ENCODE measurements around the gene WWP2.
"Not testable (repeated sequence)": the region's sequence is repeated elsewhere in the genome, so short reads cannot be mapped to it uniquely, and the experiment has no call there.

Gene WWP2

GRCh38 chr16:69833357-69834282, 71.5 kb downstream of the WWP2 start:
- peak; percentile 56 for DNase-seq

DNA sequence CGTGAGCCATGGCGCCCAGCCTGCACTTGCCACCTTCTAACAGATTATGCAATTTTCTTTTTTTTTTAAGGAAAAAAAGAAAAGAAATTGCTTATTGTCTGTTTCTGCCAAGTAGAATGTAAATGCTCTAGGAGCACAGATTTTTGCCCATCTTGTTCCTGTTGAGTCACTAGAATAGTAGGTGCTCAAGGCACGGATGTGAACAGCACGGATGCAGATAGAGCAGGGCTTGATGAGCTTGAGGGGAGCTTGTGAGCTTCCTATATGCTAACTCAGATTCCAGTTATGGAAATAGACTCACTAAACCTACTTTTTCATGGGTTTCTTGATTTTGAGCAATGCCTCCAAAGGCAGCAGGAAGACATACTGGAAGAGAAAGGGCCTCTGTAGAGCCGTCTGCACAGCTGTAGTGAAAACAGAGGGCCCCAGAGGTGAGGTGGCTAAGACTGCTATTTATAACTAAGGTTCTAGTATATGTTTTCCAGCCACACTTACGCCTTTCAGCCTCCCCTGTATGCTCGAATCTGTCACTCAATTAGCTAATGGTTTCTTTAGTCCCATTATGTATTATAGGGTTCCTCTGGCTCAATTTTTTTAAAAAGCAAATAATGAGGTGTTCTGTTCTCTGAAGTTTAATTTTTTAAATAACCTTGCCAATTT, 72.8 kb downstream of the WWP2 start:
- DNase-seq = no peak

DNA sequence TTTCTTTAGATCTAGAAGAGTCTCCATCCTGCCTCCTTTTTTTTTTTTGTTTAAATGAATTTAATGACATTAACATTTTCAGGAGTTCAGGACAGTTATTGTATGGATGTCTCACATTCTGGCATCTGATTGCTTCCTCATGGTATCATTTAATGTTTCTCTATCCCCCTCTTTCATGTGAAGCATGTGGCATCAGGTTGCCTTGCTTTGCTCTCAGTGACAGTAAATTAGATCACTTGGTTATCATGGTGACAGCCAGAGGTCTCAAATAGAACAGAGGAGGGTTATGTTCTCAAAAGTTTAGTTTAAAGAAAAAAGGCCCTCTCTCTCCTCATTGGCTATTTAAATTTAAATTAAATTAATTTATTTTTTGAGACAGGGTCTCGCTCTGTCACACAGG, 74.1 kb downstream of the WWP2 start:
- DNase-seq = no peak

- no peak for DNase-seq
These were observed 75.2 kb downstream of the WWP2 start for GRCh38 chr16:69837380-69837779.

DNA sequence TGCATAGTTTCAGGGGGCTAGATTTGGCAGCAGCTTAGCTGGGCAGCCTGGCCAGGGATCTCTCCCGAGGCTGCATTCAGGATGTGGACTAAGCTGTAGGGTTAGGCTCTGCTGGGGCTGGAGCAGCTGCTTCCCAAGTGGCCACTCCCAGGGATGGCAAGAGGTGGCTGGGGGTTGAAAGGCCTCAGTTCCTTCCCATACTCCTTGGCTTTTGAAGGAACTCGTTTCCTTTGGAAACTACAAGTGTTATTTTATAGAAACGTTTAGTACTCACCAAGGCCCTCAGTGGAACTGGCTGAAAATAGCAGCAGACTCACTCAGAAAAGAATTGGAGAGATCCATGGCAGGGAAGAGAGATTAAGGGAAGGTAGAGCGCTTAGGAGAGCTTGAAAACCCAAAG, 76.4 kb downstream of the WWP2 start:
- no peak for DNase-seq

- DNase-seq = no peak
These were observed 77.1 kb downstream of the WWP2 start for GRCh38 chr16:69839240-69839688.

GRCh38 chr16:69839798-69840409, 77.8 kb downstream of the WWP2 start:
- DNase-seq = peak; percentile 93

DNA sequence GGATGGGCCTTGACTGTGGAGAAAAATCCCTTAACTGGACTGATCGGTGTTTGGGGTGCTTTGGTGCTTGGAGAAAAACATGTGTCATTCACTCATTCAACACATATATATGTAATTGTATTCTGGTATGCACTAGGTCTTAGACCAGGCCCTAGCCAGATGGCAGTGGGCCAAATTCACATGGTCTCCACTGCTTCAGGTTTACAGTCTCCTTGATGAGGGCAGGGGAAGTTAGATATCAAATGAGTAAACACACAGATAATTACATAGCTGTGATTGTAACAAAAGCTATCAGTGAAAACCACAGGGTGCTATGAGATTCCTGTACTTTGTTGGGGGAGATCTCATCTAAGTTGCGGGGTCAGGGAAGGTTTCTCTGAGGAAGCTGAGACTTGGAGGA, 78.8 kb downstream of the WWP2 start:
- no peak for DNase-seq

DNA sequence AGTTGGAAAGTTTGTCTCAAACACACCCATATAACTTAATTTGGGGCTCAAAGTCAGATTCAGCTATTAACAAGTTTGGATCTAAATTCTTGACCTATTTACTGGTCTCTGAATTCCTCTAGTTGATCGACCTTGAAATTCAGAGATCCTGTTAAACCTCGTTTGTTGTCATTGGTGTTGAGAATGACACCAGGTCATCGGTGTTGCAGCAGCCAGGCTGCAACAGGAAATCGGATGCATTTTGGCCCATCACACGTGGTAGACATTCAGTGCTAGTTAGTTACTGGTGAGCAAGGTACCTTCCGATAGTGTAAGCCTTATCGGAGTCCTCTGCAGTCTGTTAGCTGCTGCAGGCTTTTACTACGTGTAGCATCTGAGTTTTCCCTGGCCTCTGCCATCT, 82.3 kb downstream of the WWP2 start:
- DNase-seq = no peak

DNA sequence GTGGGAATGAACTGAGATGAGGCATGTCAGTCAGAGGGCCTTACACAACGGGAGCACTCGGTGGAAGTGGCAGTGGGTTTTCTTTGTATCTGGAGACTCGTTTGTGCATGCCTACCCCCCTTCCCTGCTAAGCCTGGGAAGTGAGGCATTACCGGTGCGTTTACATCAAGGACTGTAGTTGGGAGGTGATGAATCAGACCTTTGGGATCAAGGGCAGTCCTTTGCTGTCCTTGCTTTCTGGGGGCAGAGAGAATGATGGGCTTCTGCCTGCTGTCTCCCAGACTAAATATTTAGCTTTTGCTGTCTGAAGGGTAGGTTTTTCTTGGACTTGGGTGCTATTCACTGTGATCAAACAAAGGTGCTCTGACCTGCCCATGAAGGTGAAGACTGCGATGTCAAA, 83.0 kb downstream of the WWP2 start:
- no peak for DNase-seq

DNA sequence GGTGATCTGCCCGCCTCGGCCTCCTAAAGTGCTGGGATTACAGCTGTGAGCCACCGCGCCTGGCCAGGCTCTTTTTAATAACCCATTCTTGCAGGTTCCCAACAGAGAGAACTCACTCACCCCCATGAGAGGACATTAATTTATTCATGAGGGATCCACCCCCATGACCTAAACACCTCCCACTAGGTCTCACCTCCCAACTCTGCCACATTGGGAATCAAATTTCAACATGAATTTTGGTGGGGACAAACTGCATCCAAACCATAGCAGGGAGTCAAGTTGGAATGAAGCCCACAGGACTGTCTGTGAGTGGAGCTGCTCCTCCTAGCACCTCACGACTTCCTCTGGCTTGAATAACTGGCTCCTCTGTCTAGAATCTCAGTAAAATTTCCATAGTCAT, 85.5 kb downstream of the WWP2 start:
- no peak for DNase-seq

- no peak for DNase-seq
These were observed 86.8 kb downstream of the WWP2 start for GRCh38 chr16:69848637-69849545.

- no peak for DNase-seq
These were observed 89.5 kb downstream of the WWP2 start for GRCh38 chr16:69851491-69852240.

- DNase-seq = no peak
These were observed 90.7 kb downstream of the WWP2 start for GRCh38 chr16:69852815-69853214.

DNA sequence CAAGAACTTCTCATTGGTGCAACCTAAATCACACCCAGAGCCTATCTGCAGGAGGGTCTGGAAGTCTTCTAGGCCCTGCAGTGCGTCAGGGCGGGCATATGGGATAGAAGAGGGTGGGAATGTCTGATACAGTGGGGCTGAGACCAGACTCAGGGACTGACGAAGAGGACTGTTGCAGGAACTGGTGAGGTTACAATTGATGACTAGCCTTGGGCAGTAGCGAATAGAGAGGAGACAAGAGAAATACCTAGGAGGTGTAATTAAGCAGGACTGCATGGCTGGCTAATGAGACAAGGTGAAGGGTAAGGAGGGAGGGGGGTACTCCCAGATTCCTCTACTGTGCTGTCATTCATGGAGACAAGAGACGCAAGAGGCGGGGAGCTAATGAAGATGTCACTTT, 91.3 kb downstream of the WWP2 start:
- no peak for DNase-seq

- DNase-seq = not testable (repeated sequence)
These were observed 92.6 kb downstream of the WWP2 start for GRCh38 chr16:69854776-69855175.

GRCh38 chr16:69855592-69855991, 93.5 kb downstream of the WWP2 start:
- no peak for DNase-seq

- DNase-seq = no peak
These were observed 96.3 kb downstream of the WWP2 start for GRCh38 chr16:69858191-69859104.

GRCh38 chr16:69859105-69859989, 97.2 kb downstream of the WWP2 start:
- DNase-seq = peak; percentile 4
